Fibroblast of gingiva (primary cell): ENCODE data around the gene RASSF8.
A peak's percentile ranks its signal among the peaks of the same experiment; 100 is the strongest.
"Not testable (repeated sequence)": the region's sequence is repeated elsewhere in the genome, so short reads cannot be mapped to it uniquely, and the experiment has no call there.

Experiments used
- DNase-seq: peaks from one replicate; pipeline ENCODE4 v3.0.0-alpha.2; 2011; ENCODE audit warnings: low read depth

RASSF8 gene

DNA sequence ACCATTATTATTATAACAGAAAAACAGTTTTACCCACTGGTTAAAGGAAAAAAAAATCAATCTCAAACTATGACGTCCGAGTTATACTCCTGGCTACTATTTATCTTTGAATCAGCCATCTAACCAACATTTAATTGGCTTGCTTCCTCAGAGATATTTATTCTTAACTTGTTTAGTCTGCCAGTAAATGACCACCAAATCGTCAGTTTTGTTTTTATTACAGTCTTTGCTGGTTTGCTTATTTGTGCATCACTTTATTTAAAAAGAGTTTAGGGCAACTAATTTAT is 71.2 kb downstream of the RASSF8 start:
- no peak for DNase-seq

DNA sequence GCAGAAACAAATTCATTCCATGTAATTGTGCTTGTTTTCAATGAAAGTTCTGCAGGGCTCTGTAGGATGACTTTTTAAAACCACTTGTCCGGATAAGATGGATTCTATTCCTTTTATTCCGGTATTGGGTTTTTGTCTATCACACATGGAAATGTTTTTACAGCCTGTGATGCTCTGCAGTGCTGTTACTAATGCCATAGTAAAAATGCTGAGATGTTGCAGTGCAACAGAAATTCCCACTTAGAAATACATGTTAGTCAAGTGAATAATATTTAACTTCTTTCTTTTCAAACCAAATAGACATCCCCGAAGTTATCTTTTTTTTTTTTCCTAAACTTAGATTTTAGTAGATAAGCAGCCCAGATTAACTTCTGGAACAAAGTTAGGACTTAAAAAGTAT is 71.9 kb downstream of the RASSF8 start:
- no peak for DNase-seq

DNA sequence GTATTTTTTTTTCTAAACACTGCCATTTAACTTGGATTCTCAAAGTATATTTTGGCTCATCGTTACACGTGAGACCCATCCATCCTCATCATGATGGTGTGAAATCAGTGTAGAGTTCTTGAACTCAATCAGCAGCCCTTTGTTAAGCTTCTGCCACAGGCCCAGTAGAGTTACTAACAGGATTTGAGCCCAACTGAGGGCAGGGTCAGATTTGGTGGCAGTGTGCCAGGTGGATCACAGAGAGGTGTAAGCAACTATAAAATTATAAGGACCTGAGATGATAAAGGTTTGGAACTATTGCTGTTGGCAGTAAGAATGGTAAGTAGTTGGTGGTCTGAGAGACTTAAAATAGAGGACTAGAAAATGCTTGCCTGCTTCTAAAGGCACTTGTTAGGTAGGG is 72.8 kb downstream of the RASSF8 start:
- DNase-seq, result no peak

DNA sequence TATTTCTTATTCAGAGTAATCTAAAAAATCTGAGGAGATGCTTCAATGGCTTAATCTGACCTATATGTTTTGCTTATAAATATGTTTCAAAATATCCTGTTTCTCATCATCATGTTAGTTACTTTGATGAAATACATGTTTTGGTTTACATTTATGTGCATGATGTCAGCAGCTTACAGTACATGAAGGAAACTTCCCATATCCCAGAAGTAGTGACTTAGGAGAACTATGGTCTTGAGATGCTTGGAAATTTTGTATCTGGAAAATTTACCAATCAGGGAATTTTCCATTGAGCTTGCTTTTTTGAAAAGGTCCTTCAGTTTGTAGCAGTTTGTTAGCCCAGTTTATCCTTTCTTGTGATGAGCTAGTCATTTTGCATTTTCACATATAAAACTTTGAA is 73.3 kb downstream of the RASSF8 start:
- DNase-seq, result peak; percentile 19

DNA sequence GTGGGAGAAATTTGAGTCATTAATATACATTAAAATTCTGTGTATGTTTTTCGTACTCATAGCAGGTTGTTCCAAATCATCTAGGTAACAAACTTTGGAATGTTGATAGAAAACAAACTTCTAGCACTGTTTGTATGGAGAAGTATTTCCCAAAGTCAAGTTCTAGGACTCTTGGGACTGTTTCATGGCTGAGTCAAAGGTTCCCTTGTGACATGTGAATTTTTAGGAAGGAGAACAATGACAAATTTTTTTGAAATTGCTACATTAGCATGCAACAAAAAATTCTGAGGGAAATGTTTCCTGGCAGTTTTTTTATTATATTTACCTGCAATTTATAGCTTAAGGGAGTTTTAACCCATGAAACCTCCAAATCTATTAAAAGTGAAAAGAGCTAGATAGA is 73.8 kb downstream of the RASSF8 start:
- no peak for DNase-seq

DNA sequence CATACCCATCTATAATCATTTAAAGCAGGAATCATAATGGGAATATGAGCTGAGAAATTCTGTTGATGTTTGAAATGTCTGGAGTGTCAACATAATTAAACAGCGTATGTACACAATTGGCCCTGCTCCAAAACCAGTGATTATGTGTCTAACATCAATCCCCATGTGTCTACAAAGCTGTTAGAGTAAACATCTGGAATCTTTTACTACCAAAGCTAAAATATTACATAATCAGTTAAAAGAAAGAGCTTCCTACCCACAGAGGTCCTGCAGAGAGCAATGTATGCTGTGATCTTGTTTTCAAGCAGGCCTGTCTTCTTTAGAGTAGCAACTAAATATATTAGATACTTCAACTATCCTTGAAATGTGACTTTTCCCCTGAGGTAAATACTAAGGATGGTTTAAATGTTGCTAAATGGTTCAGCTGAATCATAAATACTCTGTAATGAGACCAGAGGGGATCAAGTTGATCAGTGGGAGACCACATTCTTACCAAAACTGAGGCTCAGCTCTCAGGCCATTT is 74.3 kb downstream of the RASSF8 start:
- DNase-seq, result peak; percentile 53

DNA sequence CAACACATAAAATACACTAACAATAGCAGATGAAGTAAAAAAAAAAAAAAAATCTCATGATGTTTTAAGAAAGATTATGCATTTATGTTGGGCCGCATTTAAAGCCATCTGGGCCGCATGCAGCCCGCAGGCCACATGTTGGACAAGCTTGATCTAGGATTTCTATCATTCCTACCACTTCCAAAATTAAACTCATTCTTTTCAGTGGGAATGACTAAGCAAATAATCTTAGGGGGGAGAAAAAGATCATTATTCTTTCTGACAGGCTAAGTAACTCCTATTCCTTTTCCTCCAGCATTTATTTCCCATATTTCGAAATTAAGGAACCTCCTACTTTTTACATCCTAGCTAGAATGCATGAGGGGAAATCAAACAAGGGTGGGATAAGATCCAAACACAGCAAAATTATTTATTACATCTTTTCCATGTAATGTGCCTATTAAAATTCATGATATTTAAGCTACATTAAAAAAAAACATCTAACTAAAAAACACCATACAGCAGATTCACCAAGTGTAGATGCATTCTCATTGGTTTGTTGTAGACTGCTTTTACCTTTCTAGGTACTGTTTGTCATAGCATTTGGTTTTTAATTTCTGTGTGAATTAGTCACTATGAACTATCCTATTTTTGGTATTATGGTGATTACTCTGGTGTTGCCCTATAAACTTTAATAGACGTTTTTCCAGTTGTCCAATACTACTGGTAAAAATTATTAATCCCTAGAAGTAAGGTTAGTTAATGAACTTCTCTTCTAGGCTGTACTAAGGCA is 76.1 kb downstream of the RASSF8 start:
- DNase-seq, result peak; percentile 72

DNA sequence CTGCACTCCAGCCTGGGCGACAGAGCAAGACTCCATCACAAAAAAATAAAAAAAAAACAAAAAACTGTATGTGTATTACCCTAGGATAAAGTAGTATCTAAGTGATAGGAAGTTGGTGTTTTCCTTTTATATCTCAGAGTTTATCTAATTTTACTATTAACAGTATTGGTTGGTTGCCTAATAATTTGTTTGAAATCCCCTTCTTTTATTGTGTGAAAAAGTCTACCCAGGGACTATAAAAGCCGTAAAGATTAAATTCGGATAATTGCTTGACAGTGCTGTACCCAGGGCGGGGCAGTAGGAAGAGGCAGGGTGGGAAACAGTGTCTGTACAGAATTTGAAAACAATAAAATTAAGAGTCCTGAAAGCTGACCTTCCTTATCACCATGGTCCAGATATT is 78.4 kb downstream of the RASSF8 start:
- no peak for DNase-seq

DNA sequence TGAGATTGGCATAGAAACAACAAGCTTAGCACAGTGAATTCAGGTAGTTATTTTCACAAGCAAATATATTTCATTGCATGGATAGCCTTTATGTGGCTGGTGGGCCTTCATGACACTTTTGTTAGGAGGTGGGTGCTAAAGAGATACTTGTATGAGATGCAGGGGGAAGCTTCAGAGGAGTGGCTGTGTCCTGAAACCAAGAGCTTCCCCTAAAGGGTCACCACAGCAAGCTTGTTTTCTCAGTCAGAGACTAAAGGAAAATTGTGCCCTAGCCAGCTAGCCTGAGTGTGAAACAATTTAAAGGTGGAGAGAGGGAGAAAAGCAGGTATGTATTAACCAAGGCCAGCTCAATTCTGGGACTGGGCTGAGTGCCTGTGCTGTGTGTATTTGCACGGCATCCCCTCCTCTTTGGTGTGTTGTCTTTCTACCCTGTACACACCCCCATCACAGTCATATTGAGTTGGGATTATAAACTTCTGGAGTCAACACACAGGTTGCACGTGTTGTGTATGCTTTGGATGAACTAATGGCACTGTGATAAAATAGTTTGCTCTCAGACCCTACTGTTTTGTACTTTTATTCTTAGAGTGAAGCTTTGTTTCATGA is 79.2 kb downstream of the RASSF8 start:
- DNase-seq, result no peak

DNA sequence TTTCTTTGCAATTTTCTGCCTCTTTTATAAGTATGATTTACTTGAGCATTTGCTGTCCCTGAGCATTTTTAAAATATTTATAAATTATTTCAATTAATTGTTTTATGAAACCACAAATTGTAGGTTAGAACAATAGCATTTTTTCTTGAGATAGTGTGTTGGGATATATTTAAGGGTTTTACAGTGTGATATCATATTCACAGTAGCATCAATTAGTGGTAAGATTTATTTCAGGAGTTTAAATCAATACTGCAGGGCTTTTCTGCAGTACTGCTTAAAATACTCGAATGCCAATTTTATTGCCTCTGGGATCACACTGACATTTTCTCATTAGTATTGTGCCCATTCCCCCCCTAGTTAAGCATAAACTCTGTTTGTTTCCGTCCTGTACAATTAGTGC is 84.2 kb downstream of the RASSF8 start:
- DNase-seq, result no peak

DNA sequence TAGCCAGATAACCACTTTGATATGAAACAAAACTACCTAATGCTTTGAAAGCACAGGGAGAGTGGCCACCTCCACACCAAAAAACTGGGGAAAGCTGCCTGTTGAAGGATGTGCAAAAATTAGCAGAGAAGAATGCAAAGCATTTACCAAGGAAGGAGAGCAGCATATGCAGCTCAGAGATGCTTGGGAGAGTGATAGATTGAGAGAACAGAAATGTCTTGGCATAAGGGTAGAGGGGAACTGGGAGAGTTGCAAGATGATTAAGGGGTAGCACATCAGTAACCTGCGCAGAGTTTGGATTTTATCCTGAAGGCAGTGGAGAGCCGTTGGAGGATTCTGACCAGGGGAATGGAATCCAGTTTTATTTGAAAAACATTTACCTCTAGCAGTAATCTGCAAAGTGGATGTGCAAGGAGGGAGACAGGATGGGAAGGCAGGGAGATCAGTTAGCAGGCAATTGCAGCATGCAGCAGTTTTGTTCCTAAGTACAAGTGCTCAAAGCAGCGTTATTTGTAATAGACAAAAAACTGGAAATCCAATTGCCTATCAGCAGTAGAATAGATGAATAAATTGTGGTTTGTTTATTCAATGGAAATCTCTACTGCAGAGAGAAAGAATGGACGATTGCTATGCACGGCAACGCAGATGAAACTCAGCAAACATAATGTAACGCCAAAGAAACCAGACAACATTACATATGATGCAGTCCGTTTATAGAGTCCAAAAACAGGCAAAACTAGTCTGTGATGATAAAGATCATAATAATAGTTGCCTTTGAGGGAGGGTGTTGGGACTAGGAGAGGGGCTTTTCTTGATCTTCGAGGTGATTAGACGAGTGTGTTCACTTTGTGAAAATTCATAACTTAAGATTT is 84.9 kb downstream of the RASSF8 start:
- DNase-seq, result no peak

DNA sequence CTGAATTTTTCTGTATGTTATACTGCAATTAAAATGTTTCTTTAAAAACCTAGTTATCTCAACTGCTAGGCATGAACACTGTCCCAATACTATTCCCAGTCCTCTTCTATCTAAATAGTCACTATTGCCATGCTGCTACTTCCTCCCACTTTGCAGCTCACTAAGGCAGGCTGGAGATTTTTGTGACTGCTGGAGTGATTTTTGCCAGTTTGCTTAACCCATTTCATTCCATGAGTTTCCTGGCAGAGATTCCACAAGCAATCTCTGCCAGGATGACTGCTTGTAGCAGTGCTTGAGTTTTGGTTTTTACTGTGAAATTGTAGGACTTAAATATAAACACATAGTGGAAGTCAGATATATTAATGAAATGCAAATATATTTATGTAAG is 85.5 kb downstream of the RASSF8 start:
- peak; percentile 68 for DNase-seq

DNA sequence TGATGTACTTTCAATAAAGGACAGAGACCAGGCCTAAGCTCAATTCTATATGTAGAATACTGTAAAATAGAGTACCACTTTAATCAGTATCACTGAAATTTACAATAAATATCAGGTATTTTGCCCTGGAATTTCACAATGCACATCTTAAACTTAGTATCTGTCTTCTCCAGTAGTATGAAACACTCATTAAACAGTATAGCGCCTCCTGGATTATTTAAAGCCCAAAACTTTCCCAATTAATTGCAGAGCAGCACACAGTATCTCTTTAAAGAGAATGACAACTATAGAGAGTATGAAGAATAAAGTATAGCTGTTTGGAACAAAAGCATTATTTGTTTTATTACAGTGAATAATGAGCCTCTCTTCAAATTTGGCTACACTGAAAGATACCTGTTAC is 86.1 kb downstream of the RASSF8 start:
- no peak for DNase-seq

DNA sequence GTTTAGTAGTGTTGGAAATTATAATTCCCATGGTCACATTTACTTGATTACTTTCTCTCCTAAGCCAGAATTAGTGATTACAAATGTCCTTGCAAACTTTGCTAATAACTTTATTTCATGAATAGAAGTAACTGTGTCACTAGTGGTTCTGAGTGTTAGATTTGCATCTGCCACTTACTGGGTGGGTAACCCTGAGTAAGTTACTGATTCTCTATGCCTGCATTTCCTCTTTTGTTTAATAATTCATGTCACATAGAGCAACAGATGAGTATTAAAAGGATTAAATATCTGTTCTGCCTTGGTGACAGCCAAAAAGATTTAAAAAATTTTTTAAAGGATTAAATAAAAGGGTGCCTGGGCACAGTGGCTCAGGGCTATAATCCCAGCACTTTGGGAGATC is 87.7 kb downstream of the RASSF8 start:
- DNase-seq, result no peak

DNA sequence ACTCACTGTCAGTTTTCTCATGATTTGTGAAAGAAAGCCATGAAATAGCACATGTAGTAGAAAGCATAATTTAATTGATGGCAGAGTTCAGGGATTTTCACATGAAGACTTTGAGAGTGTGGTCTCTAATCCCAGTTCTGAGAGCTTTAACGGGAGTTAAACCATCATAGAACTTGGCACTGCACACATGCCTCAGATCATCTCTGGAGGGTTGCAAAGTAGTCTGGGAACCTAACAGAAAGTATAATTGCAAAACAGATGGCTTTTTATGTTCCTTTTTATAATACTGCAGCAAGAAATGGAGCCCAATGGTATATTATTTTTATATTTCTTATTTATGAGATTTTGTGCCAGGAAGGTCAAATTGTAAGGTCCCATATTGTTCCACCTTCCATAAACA is 88.4 kb downstream of the RASSF8 start:
- no peak for DNase-seq

DNA sequence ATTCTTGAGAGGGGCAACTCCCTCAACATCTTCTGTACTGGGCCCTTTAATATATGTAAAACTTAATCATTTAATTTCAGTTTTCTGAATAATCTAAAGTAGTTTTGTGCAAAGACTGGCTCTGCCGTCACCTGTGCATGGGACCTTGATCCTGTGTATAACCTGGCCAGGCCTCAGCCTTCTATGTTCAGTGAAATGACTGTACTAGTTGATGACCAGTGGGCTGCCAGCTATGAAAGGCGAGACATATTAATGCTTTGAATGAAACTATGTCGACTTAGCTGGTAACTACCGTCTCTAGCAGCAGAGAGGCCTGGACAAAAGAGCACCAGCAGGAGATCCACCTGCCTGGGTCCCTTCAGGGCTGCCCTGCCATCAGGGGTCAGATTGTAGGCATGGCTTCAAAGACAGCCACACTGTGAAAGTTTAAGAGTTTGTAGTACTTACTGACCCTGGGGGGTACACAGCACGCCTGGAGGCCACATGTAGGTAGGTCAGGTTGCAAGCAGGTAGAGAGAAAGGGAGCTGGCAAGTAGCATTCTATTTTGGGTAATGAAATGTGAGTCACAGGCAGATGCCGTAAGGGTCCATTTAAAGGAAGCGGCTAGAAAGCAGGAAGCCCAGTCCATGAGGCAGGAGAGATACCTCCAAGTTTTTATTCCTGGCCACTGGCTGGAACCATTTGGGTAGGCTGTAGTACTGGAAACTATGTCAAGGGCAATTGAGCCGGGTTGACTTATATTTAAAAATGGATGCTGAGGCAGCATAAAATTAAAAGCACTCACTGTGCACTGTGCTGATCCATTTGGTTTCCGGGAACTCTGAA is 89.1 kb downstream of the RASSF8 start:
- DNase-seq, result no peak

DNA sequence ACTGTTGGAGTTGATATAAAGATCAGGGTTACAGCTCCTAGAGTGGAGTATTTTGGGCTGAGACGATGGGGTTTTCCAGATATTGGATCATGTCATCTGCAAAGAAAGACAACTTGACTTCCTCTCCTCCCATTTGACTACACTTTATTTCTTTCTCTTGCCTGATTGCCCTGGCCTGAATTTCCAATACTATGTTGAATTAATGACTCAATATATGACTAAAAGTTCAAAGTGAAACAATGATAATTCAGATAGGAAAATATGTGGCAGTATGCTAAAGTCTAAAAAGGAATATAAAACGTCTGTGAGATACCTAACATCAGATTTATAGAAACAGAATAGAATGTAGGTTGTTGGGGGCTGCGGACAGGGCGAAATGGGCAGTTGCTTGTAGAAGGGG is 94.2 kb downstream of the RASSF8 start:
- DNase-seq, result no peak

DNA sequence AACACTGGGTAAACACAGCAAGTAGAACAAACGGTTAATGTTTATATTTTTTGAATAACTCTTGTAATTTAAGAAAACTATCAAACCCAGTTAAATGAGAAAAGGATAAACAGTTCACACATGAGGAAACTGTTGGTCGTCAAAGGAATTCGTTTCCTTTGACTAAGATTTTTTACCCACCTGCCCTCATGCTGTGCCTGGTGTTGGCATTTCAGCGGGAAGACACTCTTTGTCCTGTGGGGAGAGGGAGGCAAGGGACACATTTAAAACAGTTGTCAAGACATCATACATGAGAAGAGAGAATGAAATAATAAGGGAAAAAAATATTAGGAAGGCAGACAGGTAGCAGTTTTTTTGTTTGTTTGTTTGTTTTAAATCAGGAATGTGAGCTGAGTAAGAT is 95.9 kb downstream of the RASSF8 start:
- no peak for DNase-seq

DNA sequence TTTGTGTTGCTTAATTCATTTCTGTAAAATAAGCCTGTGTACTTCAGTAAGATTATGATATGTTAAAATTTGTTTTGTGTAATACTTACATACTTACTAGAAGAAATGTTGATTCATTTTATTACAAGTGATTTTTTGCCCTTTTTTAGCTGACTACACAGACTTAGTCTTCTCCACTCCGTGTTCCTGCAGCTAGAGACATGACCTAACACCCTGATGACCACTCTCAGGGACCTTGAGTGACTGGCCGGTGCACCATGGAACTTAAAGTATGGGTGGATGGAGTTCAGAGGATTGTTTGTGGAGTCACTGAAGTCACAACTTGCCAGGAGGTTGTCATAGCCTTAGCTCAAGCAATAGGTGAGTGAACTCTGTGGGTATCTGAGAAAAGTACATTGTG is 96.6 kb downstream of the RASSF8 start:
- DNase-seq, result no peak

DNA sequence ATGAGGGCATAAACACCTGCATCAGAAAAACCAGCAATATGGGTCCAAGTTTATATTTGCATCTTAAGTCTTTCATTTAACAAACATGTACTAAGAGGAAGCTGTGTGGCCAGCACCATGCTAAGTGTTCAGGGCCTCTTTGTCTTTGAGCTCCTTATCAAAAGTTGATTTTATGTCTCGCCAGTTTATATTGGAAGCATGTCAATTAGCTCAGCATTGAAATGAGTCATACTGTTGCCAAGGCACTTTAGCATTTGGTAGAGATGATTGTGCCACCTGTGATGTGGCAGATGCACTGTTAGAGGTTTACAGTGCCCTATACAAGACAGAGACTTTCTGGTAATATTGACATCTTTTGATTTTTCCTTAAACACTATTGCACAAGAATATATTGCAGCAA is 97.9 kb downstream of the RASSF8 start:
- peak; percentile 15 for DNase-seq

DNA sequence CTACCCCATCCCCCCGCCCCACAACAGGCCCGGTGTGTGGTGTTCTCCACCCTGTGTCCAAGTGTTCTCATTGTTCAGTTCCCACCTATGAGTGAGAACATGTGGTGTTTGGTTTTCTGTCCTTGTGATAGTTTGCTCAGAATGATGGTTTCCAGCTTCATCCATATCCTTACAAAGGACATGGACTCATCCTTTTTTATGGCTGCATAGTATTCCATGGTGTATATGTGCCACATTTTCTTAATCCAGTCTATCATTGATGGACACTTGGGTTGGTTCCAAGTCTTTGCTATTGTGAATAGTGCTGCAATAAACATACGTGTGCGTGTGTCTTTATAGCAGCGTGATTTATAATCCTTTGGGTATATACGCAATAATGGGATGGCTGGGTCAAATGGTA is 98.8 kb downstream of the RASSF8 start:
- not testable (repeated sequence) for DNase-seq

DNA sequence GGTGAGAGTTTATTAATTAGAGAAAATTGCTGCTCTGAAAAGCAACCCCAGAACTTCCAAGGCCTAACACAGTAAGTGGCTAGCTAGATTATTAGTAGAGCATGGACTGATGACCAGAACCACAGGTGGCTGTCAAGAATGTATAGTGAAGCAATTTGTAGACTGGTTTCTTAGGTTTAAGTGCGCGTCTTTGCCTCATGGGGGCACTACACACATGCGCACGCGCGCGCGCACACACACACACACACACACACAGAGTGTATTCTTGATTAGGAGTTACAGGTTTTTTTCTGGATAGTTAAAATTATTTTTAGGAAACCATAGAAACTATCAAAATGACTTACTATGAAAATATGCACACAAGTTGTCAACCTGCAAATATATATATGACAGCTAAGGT is 99.8 kb downstream of the RASSF8 start:
- DNase-seq, result no peak
